ENCODE measurements around the gene SSMEM1.
A peak's percentile ranks its signal among the peaks of the same experiment; 100 is the strongest.

The SSMEM1 gene

GRCh38 chr7:130195396-130195795 lies 12.3 kb upstream of the SSMEM1 start:
- no peak for TF ChIP-seq JUND (IDR thresholded peaks at IDR 0.05; ENCODE audit: low read depth)
- DNase-seq (ENCODE audit: low read depth in 1 of 2, low spot score in 1 of 2): no peak
- in situ Hi-C loops (cut with HindIII; ENCODE audit: low pct_unique_long_range_greater_than_20kb, low sequenced_read_pairs): no loop called here

DNA sequence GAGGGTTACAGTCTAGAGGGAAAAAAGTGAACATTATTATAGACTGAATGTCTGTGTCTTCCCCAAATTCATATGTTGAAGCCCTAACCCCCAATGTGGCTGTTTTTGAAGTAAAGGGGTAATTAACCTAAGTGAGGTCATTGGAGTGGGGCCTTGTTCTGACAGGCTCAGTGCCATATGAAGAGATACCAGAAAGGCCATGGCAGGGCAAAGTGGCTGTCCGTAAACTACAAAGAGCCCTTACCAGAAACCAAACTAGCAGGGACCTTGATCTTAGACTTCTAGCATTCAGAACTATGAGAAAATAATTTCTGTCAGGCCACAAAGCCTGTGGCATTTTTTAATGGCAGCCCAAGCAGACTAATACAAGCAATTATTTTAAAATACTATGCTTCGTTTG lies 11.2 kb upstream of the SSMEM1 start:
- no peak for TF ChIP-seq JUND (IDR thresholded peaks at IDR 0.05; ENCODE audit: low read depth)
- DNase-seq (ENCODE audit: low read depth in 1 of 2, low spot score in 1 of 2): no peak
- in situ Hi-C loops (cut with HindIII; ENCODE audit: low pct_unique_long_range_greater_than_20kb, low sequenced_read_pairs): no loop called here

DNA sequence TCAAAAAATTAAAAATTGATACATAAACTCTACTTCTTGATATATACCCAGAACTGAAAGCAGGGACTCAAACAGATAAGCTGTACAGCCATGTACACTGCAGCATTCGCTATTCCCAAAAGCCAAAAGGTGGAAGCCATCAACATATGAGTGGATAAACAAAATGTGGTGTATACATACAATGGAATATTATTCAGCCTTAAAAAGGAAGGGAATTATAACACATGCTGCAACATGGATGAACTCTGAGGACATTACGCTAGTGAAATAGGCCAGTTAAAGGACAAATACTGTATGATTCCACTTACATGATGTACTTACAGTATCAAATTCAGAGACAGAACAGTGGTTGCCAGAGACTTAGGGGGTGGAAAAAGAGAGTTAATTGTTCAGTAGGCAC lies 10.6 kb upstream of the SSMEM1 start:
- no peak for TF ChIP-seq JUND (IDR thresholded peaks at IDR 0.05; ENCODE audit: low read depth)
- no peak for DNase-seq (ENCODE audit: low read depth in 1 of 2, low spot score in 1 of 2)
- in situ Hi-C loops (cut with HindIII; ENCODE audit: low pct_unique_long_range_greater_than_20kb, low sequenced_read_pairs): no loop called here

DNA sequence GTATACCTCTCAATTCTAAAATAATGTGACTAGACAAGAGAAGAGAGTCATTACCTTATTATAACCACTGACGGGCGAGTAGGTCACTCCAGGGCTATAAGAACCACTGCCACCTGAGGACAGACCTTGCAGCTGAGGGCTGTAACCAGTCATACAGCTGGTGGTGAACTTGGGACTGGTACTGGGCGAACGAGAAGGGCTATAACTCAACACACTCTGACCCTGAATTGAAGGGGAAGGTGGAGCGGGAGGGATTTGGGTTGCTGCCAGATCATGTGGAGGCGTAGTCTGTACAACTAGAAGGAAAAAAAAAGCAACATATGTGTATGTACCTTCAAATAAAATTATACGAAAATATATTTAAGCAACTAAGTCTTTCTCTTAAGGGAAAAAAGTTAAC lies 5.9 kb upstream of the SSMEM1 start:
- no peak for TF ChIP-seq JUND (IDR thresholded peaks at IDR 0.05; ENCODE audit: low read depth)
- in situ Hi-C loops (cut with HindIII; ENCODE audit: low pct_unique_long_range_greater_than_20kb, low sequenced_read_pairs): no loop called here
- no peak for DNase-seq (ENCODE audit: low read depth in 1 of 2, low spot score in 1 of 2)

GRCh38 chr7:130205084-130205947 lies 2.3 kb upstream of the SSMEM1 start, which contains the start of gene TMEM209:
Gene TMEM209, minus strand, starts transcription at chr7:130205406. Its CDS starts 31 bp downstream, at chr7:130205375.
- no peak for TF ChIP-seq JUND (IDR thresholded peaks at IDR 0.05; ENCODE audit: low read depth)
- in situ Hi-C loops (cut with HindIII; ENCODE audit: low pct_unique_long_range_greater_than_20kb, low sequenced_read_pairs): no loop called here
- DNase-seq (ENCODE audit: low read depth in 1 of 2, low spot score in 1 of 2): peak; percentile 64 to 95

DNA sequence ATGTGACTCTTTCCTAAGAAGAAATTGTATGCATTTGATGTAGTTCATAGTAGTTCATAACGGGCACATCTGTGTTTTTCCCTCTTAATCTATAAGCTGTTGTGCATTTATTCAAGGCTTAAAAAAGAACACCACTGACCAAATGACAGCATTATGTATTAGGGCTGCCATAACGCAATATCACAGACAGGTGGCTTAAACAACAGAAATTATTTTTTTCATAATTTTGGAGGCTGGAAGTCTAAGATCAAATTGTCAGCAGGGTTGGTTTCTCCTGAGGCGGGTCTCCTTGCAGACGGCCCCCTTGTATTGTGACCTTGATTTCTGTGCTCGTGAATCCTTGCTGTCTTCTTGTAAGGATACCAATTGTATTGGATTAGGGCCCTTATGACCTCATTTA lies 627 bp upstream of the SSMEM1 start:
- in situ Hi-C loops (cut with HindIII; ENCODE audit: low pct_unique_long_range_greater_than_20kb, low sequenced_read_pairs): no loop called here
- TF ChIP-seq JUND (IDR thresholded peaks at IDR 0.05; ENCODE audit: low read depth): no peak
- no peak for DNase-seq (ENCODE audit: low read depth in 1 of 2, low spot score in 1 of 2)

DNA sequence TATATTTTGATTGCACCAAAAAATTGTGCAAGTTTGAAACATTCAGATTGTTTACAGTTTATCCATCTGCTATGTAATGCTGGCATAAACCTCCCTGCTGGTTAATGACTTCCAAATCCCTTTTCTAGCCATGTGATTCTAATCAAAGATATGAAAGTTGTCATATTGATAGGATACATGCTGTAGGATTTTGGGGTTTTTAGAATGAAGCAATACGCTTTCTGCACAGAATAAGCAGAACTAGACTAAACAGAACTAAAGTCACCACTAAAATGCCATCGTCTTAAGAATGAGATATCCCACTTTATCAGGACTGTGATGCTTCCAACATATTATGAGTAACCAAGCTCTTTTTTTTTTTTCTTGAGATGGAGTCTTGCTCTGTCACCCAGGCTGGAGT lies 856 bp downstream of the SSMEM1 start:
- DNase-seq (ENCODE audit: low read depth in 1 of 2, low spot score in 1 of 2): no peak
- TF ChIP-seq JUND (IDR thresholded peaks at IDR 0.05; ENCODE audit: low read depth): no peak
- in situ Hi-C loops (cut with HindIII; ENCODE audit: low pct_unique_long_range_greater_than_20kb, low sequenced_read_pairs): no loop called here

DNA sequence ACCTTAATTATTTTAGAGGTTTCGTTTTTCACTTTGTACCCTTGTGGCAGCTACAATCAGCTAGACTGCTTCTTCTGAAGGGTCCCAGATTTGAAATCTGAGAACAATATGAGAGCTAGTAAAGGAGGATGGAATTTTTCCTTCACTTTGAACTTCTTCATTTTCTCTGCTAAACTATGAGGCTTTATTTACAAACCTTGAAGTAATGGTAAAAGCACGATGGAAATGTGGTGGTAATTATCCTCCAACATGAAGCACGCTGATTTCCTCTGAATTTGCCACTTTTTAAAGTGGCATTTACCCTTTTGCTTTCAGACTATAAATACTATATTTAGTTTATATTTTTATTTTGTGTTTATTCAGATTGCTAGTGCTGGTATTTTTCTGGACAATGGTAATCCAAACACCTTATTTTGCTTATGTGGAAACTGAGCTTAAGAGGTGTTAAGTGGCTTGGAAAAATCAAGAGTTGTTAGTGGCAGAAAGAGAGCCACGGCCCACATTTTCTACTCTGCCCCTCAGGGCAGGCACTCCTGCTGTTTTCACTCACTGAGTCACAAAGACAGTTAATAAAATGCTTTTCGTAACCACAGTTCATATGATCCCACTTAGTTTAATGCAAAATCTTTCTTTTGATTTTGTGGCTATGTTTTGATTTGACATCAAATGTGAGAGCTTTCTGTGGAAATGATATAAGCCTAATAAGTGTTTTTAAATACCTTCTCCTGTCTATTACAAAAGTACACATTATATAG lies 2.7 kb downstream of the SSMEM1 start:
- DNase-seq (ENCODE audit: low read depth in 1 of 2, low spot score in 1 of 2): no peak
- in situ Hi-C loops (cut with HindIII; ENCODE audit: low pct_unique_long_range_greater_than_20kb, low sequenced_read_pairs): no loop called here
- no peak for TF ChIP-seq JUND (IDR thresholded peaks at IDR 0.05; ENCODE audit: low read depth)

GRCh38 chr7:130213828-130214227 lies 6.2 kb downstream of the SSMEM1 start:
- no peak for TF ChIP-seq JUND (IDR thresholded peaks at IDR 0.05; ENCODE audit: low read depth)
- no peak for DNase-seq (ENCODE audit: low read depth in 1 of 2, low spot score in 1 of 2)
- in situ Hi-C loops (cut with HindIII; ENCODE audit: low pct_unique_long_range_greater_than_20kb, low sequenced_read_pairs): no loop called here

GRCh38 chr7:130216025-130216424 lies 8.4 kb downstream of the SSMEM1 start:
- no peak for TF ChIP-seq JUND (IDR thresholded peaks at IDR 0.05; ENCODE audit: low read depth)
- in situ Hi-C loops (cut with HindIII; ENCODE audit: low pct_unique_long_range_greater_than_20kb, low sequenced_read_pairs): no loop called here
- no peak for DNase-seq (ENCODE audit: low read depth in 1 of 2, low spot score in 1 of 2)

DNA sequence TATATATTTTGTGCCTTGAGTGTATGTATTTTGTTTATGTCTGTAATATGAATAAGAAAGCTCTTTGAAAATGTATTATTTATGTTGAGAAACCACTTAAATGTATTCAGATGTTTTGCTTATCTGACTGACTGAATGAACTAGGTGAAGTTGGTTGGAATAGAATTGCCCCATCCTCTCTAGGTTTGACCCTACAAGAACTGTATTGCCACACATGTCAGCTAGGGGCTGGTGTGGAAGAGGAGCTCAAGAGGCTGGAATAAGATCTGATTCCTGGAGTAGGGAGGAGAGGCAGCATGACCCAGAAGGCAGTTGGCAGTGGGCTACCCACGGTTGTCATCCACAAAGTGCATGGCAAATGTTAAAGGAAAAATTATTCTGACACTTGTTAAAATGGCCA lies 9.1 kb downstream of the SSMEM1 start:
- DNase-seq (ENCODE audit: low read depth in 1 of 2, low spot score in 1 of 2): no peak
- no peak for TF ChIP-seq JUND (IDR thresholded peaks at IDR 0.05; ENCODE audit: low read depth)
- in situ Hi-C loops (cut with HindIII; ENCODE audit: low pct_unique_long_range_greater_than_20kb, low sequenced_read_pairs): no loop called here

- no peak for DNase-seq (ENCODE audit: low read depth in 1 of 2, low spot score in 1 of 2)
- in situ Hi-C loops (cut with HindIII; ENCODE audit: low pct_unique_long_range_greater_than_20kb, low sequenced_read_pairs): no loop called here
- TF ChIP-seq JUND (IDR thresholded peaks at IDR 0.05; ENCODE audit: low read depth): no peak
Measured at GRCh38 chr7:130218806-130219620, 11.4 kb downstream of the SSMEM1 start.
